ENCODE measurements around the gene CRY1.

DNA sequence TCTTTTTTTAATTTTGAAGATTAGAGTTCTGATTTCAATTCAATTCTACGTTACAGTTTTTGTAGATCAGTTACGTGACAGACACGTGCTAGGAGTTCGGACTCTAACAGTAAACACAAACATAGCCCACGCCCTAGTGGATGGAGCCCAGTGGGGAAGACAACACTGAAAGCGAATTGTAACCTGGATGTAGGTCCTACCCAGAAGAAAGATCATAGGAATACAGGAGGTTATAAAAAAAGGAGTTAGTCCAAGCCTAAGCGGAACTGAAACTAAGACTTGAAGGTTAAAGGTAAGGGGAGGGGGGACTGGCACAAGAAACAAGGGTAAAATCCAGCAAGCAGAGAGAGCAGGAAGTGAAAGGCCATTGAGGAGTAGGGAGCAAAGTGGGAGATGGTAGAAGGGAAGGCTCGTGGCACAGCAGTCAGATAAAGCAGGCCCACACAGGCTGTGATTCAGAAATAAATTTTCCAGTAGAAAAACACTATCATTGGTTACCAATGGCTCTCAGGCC, 15.7 kb upstream of the CRY1 start:
- TF ChIP-seq POLR2AphosphoS5 (IDR thresholded peaks at IDR 0.05; ENCODE audit: low read depth, low read length) (no peak), SIN3A (IDR thresholded peaks at IDR 0.05; ENCODE audit: borderline replicate concordance, insufficient read depth, low read length) (no peak), TAF1 (IDR thresholded peaks at IDR 0.05; ENCODE audit: borderline replicate concordance, insufficient read depth, low read length) (no peak), FOXP2 (optimal IDR thresholded peaks at IDR 0.05; ENCODE audit: borderline replicate concordance, extremely low read depth, extremely low read length, insufficient read depth) (no peak)
- TF ChIP-seq, protein P1, sequence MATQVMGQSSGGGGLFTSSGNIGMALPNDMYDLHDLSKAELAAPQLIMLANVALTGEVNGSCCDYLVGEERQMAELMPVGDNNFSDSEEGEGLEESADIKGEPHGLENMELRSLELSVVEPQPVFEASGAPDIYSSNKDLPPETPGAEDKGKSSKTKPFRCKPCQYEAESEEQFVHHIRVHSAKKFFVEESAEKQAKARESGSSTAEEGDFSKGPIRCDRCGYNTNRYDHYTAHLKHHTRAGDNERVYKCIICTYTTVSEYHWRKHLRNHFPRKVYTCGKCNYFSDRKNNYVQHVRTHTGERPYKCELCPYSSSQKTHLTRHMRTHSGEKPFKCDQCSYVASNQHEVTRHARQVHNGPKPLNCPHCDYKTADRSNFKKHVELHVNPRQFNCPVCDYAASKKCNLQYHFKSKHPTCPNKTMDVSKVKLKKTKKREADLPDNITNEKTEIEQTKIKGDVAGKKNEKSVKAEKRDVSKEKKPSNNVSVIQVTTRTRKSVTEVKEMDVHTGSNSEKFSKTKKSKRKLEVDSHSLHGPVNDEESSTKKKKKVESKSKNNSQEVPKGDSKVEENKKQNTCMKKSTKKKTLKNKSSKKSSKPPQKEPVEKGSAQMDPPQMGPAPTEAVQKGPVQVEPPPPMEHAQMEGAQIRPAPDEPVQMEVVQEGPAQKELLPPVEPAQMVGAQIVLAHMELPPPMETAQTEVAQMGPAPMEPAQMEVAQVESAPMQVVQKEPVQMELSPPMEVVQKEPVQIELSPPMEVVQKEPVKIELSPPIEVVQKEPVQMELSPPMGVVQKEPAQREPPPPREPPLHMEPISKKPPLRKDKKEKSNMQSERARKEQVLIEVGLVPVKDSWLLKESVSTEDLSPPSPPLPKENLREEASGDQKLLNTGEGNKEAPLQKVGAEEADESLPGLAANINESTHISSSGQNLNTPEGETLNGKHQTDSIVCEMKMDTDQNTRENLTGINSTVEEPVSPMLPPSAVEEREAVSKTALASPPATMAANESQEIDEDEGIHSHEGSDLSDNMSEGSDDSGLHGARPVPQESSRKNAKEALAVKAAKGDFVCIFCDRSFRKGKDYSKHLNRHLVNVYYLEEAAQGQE (IDR thresholded peaks at IDR 0.05; ENCODE audit: insufficient read depth in 1 of 2, low read depth in 2 of 2, low read length in 2 of 2) = no peak

Data from PFSK-1 (cell line).